IMR-90 (cell line): ENCODE measurements around the gene RASGRF1. TPM values are rescaled to one million over a fixed set of nuclear protein-coding genes. Genes with fewer than 3 reads are reported as not detected.

Experiments used
- ATAC-seq: fragments of 200-7000 bp; cut with Tn5 transposase; 2 replicates; pipeline ENCODE4 v1.9.1; 2020; ENCODE audit warnings: low read depth, mild to moderate bottlenecking, moderate library complexity
- BruUV-seq: library from RNA; stranded (reverse); fragments of 400-500 nt; replicated peaks from 2 replicates; lab custom pipeline; 2021; lab: Mats Ljungman, UMichigan
- CTCF ChIA-PET: fragments of 300-600 bp; formaldehyde crosslinking; extraction: SDS; loops from one replicate; lab custom pipeline; 2021; ENCODE audit warnings: antibody characterized with exemption; lab: Yijun Ruan, JAX
- POLR2A ChIA-PET: fragments of 300-600 bp; sonication (Branson Sonifier 250); formaldehyde crosslinking; loops from one replicate; lab custom pipeline; 2022; ENCODE audit warnings: antibody characterized with exemption; ENCODE audit not compliant: unreplicated experiment; lab: Charles Lee
- DNase-seq: peaks from one replicate; pipeline ENCODE4 v3.0.0; 2013
- H2AFZ ChIP-seq: replicated peaks from 2 replicates; pipeline ENCODE3; 2013; ENCODE audit warnings: low read length, mild to moderate bottlenecking; ENCODE audit not compliant: poor library complexity
- H2AK5ac ChIP-seq: 2 replicates; pipeline ENCODE4 v1.6.1; 2013; ENCODE audit warnings: low read depth, low read length, inconsistent platforms
- H2AK9ac ChIP-seq: replicated peaks from 2 replicates; pipeline ENCODE3; 2013; ENCODE audit warnings: mild to moderate bottlenecking, low read depth, low read length, moderate library complexity; ENCODE audit not compliant: poor library complexity
- H2BK120ac ChIP-seq: 2 replicates; pipeline ENCODE4 v1.6.1; 2013; ENCODE audit warnings: low read depth, low read length, inconsistent platforms
- H2BK15ac ChIP-seq: 3 replicates; pipeline ENCODE4 v1.6.1; 2013; ENCODE audit warnings: low read depth, low read length, inconsistent platforms
- H2BK20ac ChIP-seq: 2 replicates; pipeline ENCODE4 v1.6.1; 2013; ENCODE audit warnings: low read depth, mild to moderate bottlenecking, inconsistent platforms, low read length, moderate library complexity
- H2BK5ac ChIP-seq: 2 replicates; pipeline ENCODE4 v1.6.1; 2013; ENCODE audit warnings: mild to moderate bottlenecking, low read depth, low read length, inconsistent platforms; ENCODE audit not compliant: poor library complexity, severe bottlenecking
- H3K14ac ChIP-seq: replicated peaks from 2 replicates; pipeline ENCODE4 v1.6.1; 2013; ENCODE audit warnings: low read depth, low read length, inconsistent platforms
- H3K18ac ChIP-seq: 2 replicates; pipeline ENCODE4 v1.6.1; 2013; ENCODE audit warnings: low read depth, low read length, control low read depth
- H3K23ac ChIP-seq: 2 replicates; pipeline ENCODE4 v1.6.1; 2013; ENCODE audit warnings: low read depth, low read length, inconsistent platforms
- H3K27ac ChIP-seq: 2 replicates; pipeline ENCODE4 v1.5.1; 2013; ENCODE audit warnings: mild to moderate bottlenecking, control low read depth, low read length; ENCODE audit not compliant: insufficient read depth
- H3K27me3 ChIP-seq: 2 replicates; pipeline ENCODE4 v1.6.1; 2013; ENCODE audit warnings: low read length; ENCODE audit not compliant: control insufficient read depth, insufficient read depth
- H3K36me3 ChIP-seq: 2 replicates; pipeline ENCODE4 v1.6.1; 2013; ENCODE audit warnings: low read length, mixed read lengths; ENCODE audit not compliant: control insufficient read depth, insufficient read depth
- H3K4ac ChIP-seq: 2 replicates; pipeline ENCODE4 v1.6.1; 2013; ENCODE audit warnings: low read depth, low read length, inconsistent platforms
- H3K4me1 ChIP-seq: 2 replicates; pipeline ENCODE4 v1.6.1; 2013; ENCODE audit warnings: low read length, mixed read lengths; ENCODE audit not compliant: control insufficient read depth, insufficient read depth
- H3K4me2 ChIP-seq: 2 replicates; pipeline ENCODE4 v1.6.1; 2013; ENCODE audit warnings: low read depth, mild to moderate bottlenecking, control low read depth, low read length, moderate library complexity
- H3K4me3 ChIP-seq: 2 replicates; pipeline ENCODE4 v1.5.1; 2013; ENCODE audit warnings: low read depth, mild to moderate bottlenecking, control low read depth, low read length, moderate library complexity; ENCODE audit not compliant: insufficient read depth
- H3K56ac ChIP-seq: 2 replicates; pipeline ENCODE4 v1.6.1; 2013; ENCODE audit warnings: low read length, inconsistent platforms; ENCODE audit not compliant: insufficient read depth; ENCODE audit errors: extremely low read depth
- H3K79me1 ChIP-seq, 2 experiments: 2 replicates each; pipeline ENCODE4 v1.6.1; 2013; ENCODE audit warnings: low read length in 2 of 2, inconsistent platforms in 1 of 2, low read depth in 1 of 2
- H3K9ac ChIP-seq: 2 replicates; pipeline ENCODE4 v1.6.1; 2013; ENCODE audit warnings: low read depth, low read length, control low read depth
- H3K9me1 ChIP-seq: 2 replicates; pipeline ENCODE4 v1.6.1; 2013; ENCODE audit warnings: low read length, inconsistent platforms; ENCODE audit not compliant: insufficient read depth
- H3K9me3 ChIP-seq: 2 replicates; pipeline ENCODE4 v1.6.1; 2013; ENCODE audit warnings: low read length; ENCODE audit not compliant: control insufficient read depth, insufficient read depth
- H4K20me1 ChIP-seq: 2 replicates; pipeline ENCODE4 v1.6.1; 2013; ENCODE audit warnings: low read length, inconsistent platforms; ENCODE audit not compliant: insufficient read depth
- H4K5ac ChIP-seq: 2 replicates; pipeline ENCODE4 v1.6.1; 2013; ENCODE audit warnings: mild to moderate bottlenecking, low read depth, low read length, control low read depth
- H4K8ac ChIP-seq, 2 experiments: 2 replicates each; pipeline ENCODE4 v1.6.1; 2013; ENCODE audit warnings: low read depth in 2 of 2, low read length in 2 of 2, control low read depth in 1 of 2, inconsistent platforms in 1 of 2
- H4K91ac ChIP-seq: 2 replicates; pipeline ENCODE4 v1.6.1; 2013; ENCODE audit warnings: low read depth, low read length, inconsistent platforms; ENCODE audit not compliant: insufficient read depth
- BHLHE40 ChIP-seq: fragments of 150-350 bp; IDR thresholded peaks from 2 replicates; pipeline ENCODE4 v1.6.1; 2016; ENCODE audit warnings: mild to moderate bottlenecking, low read depth, low read length
- ELK1 ChIP-seq: fragments of 150-350 bp; IDR thresholded peaks from 2 replicates; pipeline ENCODE4 v1.6.1; 2016; ENCODE audit warnings: low read depth, mild to moderate bottlenecking, low read length, moderate library complexity, borderline replicate concordance
- MAFK ChIP-seq: IDR thresholded peaks from 2 replicates; pipeline ENCODE4 v1.6.1; 2012; ENCODE audit warnings: low read depth, low read length, improper control_type of control experiment
- MAZ ChIP-seq: IDR thresholded peaks from 2 replicates; pipeline ENCODE4 v1.6.1; 2012; ENCODE audit warnings: low read depth, mild to moderate bottlenecking, low read length, improper control_type of control experiment, moderate library complexity, borderline replicate concordance
- NFE2L2 ChIP-seq: fragments of 150-350 bp; IDR thresholded peaks from 2 replicates; pipeline ENCODE4 v1.6.1; 2016; ENCODE audit warnings: low read depth, mild to moderate bottlenecking, low read length
- POLR2A ChIP-seq: IDR thresholded peaks from 2 replicates; pipeline ENCODE4 v1.6.1; 2012; ENCODE audit warnings: mild to moderate bottlenecking, low read depth, low read length
- RAD21 ChIP-seq: IDR thresholded peaks from 2 replicates; pipeline ENCODE4 v1.6.1; 2012; ENCODE audit warnings: low read length, improper control_type of control experiment
- SMC3 ChIP-seq: fragments of 150-350 bp; IDR thresholded peaks from 2 replicates; pipeline ENCODE4 v1.6.1; 2016; ENCODE audit warnings: low read depth, mild to moderate bottlenecking, antibody characterized with exemption, low read length, moderate library complexity
- WGBS, 2 experiments: methylation state at CpG; one replicate each; pipeline versions ENCODE4 v1.1.5 to v1.1.7; 2013; ENCODE audit warnings: missing lambda C conversion rate in 2 of 2; ENCODE audit not compliant: insufficient read length in 1 of 2; ENCODE audit errors: extremely low coverage in 2 of 2; 5-methylcytosine and 5-hydroxymethylcytosine counted together
- dilution Hi-C: fragments of 300-500 bp; cut with HindIII; formaldehyde crosslinking; loops from one replicate; pipeline ENCODE4 v1.14.3; 2018; ENCODE audit warnings: low sequenced_read_pairs; ENCODE audit not compliant: unreplicated experiment
- in situ Hi-C: fragments of 300-500 bp; cut with MboI; formaldehyde crosslinking; loops from 3 replicates; pipeline ENCODE4 v1.14.3; 2019; ENCODE audit warnings: low sequenced_read_pairs, inconsistent platforms, mixed read lengths
- intact Hi-C: fragments of 100-400 bp; cut with micrococcal nuclease; formaldehyde crosslinking; loops from 2 replicates; pipeline ENCODE4 v1.10.0; 2022
- polyA plus RNA-seq, 3 experiments: library from polyadenylated mRNA; depleted of rRNA; stranded (reverse); fragments of >200 nt; gene quantifications; 2 replicates each; pipeline ENCODE4 v1.2.3, GENCODE V29; 2012; ENCODE audit warnings: low replicate concordance in 1 of 3
- total RNA-seq: library from RNA; depleted of rRNA; stranded (reverse); fragments of >200 nt; gene quantifications from 2 replicates; pipeline ENCODE4 v1.2.3, GENCODE V29; 2012
- TF ChIP-seq, protein P1 (sequence below): conservative IDR thresholded peaks from 2 replicates; pipeline ENCODE4 v1.5.1; 2012; ENCODE audit warnings: mild to moderate bottlenecking, low read depth, low read length, improper control_type of control experiment

The RASGRF1 gene
- total and polyA plus RNA-seq, 2 of the 4 experiments (the other 2 are of a cell fraction): under 0.01 to 0.15 TPM

GRCh38 chr15:79093352-79093935 lies 2.9 kb upstream of the RASGRF1 start:
- Histone ChIP-seq H3K4me1 (no peaks in the 10 kb centered on the region), H3K27ac (no peak overlapping the region), H3K4me2 (no peak overlapping the region), H2AFZ (no peak overlapping the region), H2BK120ac (no peak overlapping the region), H2AK5ac (no peak overlapping the region), H2BK20ac (no peak overlapping the region), H3K23ac (no peak overlapping the region), H3K18ac (no peak overlapping the region), H4K91ac (no peak overlapping the region), H2BK15ac (no peak overlapping the region), H3K4me3 (no peak overlapping the region), H3K9me3 (no peaks in the 10 kb centered on the region), H3K9ac (no peak overlapping the region), H4K8ac (no peak overlapping the region), H4K5ac (no peak overlapping the region), H3K79me1 (no peaks in the 10 kb centered on the region), H2AK9ac (no peak overlapping the region), H2BK5ac (no peak overlapping the region), H3K27me3 (peaks cover 35% of the 10 kb centered on the region), H3K9me1 (no peaks in the 10 kb centered on the region), H4K20me1 (peaks cover 4% of the 10 kb centered on the region; the same call in 1 of the 2 replicates), H3K4ac (no peak overlapping the region), H3K14ac (no peak overlapping the region), H3K36me3 (no peaks in the 10 kb centered on the region), H3K56ac (no peak overlapping the region)
- TF ChIP-seq NFE2L2: no peak
- TF ChIP-seq SMC3: no peak
- TF ChIP-seq MAZ: no peak
- TF ChIP-seq POLR2A: no peak
- TF ChIP-seq, protein P1, sequence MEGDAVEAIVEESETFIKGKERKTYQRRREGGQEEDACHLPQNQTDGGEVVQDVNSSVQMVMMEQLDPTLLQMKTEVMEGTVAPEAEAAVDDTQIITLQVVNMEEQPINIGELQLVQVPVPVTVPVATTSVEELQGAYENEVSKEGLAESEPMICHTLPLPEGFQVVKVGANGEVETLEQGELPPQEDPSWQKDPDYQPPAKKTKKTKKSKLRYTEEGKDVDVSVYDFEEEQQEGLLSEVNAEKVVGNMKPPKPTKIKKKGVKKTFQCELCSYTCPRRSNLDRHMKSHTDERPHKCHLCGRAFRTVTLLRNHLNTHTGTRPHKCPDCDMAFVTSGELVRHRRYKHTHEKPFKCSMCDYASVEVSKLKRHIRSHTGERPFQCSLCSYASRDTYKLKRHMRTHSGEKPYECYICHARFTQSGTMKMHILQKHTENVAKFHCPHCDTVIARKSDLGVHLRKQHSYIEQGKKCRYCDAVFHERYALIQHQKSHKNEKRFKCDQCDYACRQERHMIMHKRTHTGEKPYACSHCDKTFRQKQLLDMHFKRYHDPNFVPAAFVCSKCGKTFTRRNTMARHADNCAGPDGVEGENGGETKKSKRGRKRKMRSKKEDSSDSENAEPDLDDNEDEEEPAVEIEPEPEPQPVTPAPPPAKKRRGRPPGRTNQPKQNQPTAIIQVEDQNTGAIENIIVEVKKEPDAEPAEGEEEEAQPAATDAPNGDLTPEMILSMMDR: no peak
- TF ChIP-seq RAD21: no peak
- TF ChIP-seq MAFK: no peak
- no peak for TF ChIP-seq BHLHE40
- no peak for TF ChIP-seq ELK1
- intact Hi-C loops (no loop called here), in situ Hi-C loops (no loop called here), dilution Hi-C loops (no loop called here)
- POLR2A ChIA-PET: no interaction called here
- CTCF ChIA-PET: interaction anchor here (0.6 kb wide), 1 partner anchor 15 kb away, joined by 3 read pairs; no protein-coding TSS in a partner anchor
- no TSS peak for BruUV-seq
- 20% methylated on average over 1 of the region's 8 CpGs; no CpG with 5 or more reads in 1 of the 2 experiments for WGBS, 2 experiments
- ATAC-seq (no peak), DNase-seq (no peak)
